HEK293 (cell line): ENCODE measurements around the gene PEAK3.

ENCODE experiments used
- BCL6B ChIP-seq: fragments of 450-650 bp; formaldehyde crosslinking; IDR thresholded peaks from 2 replicates; pipeline ENCODE4 v1.5.1; 2017; ENCODE audit warnings: missing biosample characterization, missing genetic modification characterization
- CTCF ChIP-seq: fragments of 450-650 bp; formaldehyde crosslinking; IDR thresholded peaks from 2 replicates; pipeline ENCODE4 v1.5.1; 2016; ENCODE audit warnings: missing biosample characterization, missing genetic modification characterization
- GLI4 ChIP-seq: fragments of 450-650 bp; formaldehyde crosslinking; IDR thresholded peaks from 2 replicates; pipeline ENCODE4 v1.5.1; 2016; ENCODE audit warnings: missing biosample characterization, missing genetic modification characterization
- KLF10 ChIP-seq: fragments of 450-650 bp; IDR thresholded peaks from 2 replicates; pipeline ENCODE4 v1.5.1; 2018; ENCODE audit warnings: missing biosample characterization, mild to moderate bottlenecking, missing genetic modification characterization
- KLF8 ChIP-seq: fragments of 450-650 bp; formaldehyde crosslinking; IDR thresholded peaks from 2 replicates; pipeline ENCODE4 v1.5.1; 2016; ENCODE audit warnings: missing biosample characterization, missing genetic modification characterization
- PRDM10 ChIP-seq: fragments of 450-650 bp; formaldehyde crosslinking; IDR thresholded peaks from 2 replicates; pipeline ENCODE4 v1.5.1; 2016; ENCODE audit warnings: missing biosample characterization, missing genetic modification characterization
- SP3 ChIP-seq: fragments of 450-650 bp; formaldehyde crosslinking; IDR thresholded peaks from 2 replicates; pipeline ENCODE4 v1.5.1; 2016; ENCODE audit warnings: missing biosample characterization, missing genetic modification characterization
- ZBTB8A ChIP-seq: fragments of 450-650 bp; formaldehyde crosslinking; IDR thresholded peaks from 2 replicates; pipeline ENCODE4 v1.5.1; 2016; ENCODE audit warnings: missing biosample characterization, missing genetic modification characterization
- ZNF10 ChIP-seq: fragments of 450-650 bp; formaldehyde crosslinking; IDR thresholded peaks from 2 replicates; pipeline ENCODE4 v1.5.1; 2017; ENCODE audit warnings: missing biosample characterization, missing genetic modification characterization
- ZNF132 ChIP-seq: fragments of 450-650 bp; formaldehyde crosslinking; IDR thresholded peaks from 2 replicates; pipeline ENCODE4 v1.5.1; 2017; ENCODE audit warnings: missing biosample characterization, missing genetic modification characterization, borderline replicate concordance
- ZNF18 ChIP-seq: fragments of 450-650 bp; formaldehyde crosslinking; IDR thresholded peaks from 2 replicates; pipeline ENCODE4 v1.5.1; 2016; ENCODE audit warnings: missing biosample characterization, missing genetic modification characterization
- ZNF223 ChIP-seq: fragments of 450-650 bp; formaldehyde crosslinking; IDR thresholded peaks from 2 replicates; pipeline ENCODE4 v1.5.1; 2016; ENCODE audit warnings: missing biosample characterization, missing genetic modification characterization
- ZNF239 ChIP-seq: fragments of 450-650 bp; formaldehyde crosslinking; IDR thresholded peaks from 2 replicates; pipeline ENCODE4 v1.5.1; 2016; ENCODE audit warnings: missing biosample characterization, missing genetic modification characterization
- ZNF26 ChIP-seq: fragments of 450-650 bp; formaldehyde crosslinking; IDR thresholded peaks from 2 replicates; pipeline ENCODE4 v1.5.1; 2016; ENCODE audit warnings: missing biosample characterization, missing genetic modification characterization
- ZNF280D ChIP-seq: fragments of 450-650 bp; formaldehyde crosslinking; IDR thresholded peaks from 2 replicates; pipeline ENCODE4 v1.5.1; 2016; ENCODE audit warnings: missing biosample characterization, missing genetic modification characterization
- ZNF473 ChIP-seq: fragments of 450-650 bp; formaldehyde crosslinking; IDR thresholded peaks from 2 replicates; pipeline ENCODE4 v1.5.1; 2017; ENCODE audit warnings: missing biosample characterization, missing genetic modification characterization
- ZNF488 ChIP-seq: fragments of 450-650 bp; formaldehyde crosslinking; IDR thresholded peaks from 2 replicates; pipeline ENCODE4 v1.5.1; 2016; ENCODE audit warnings: missing biosample characterization, missing genetic modification characterization
- ZNF530 ChIP-seq: fragments of 450-650 bp; formaldehyde crosslinking; IDR thresholded peaks from 2 replicates; pipeline ENCODE4 v1.5.1; 2016; ENCODE audit warnings: low read depth, missing biosample characterization, missing genetic modification characterization
- ZNF585B ChIP-seq: fragments of 450-650 bp; formaldehyde crosslinking; IDR thresholded peaks from 2 replicates; pipeline ENCODE4 v1.5.1; 2016; ENCODE audit warnings: missing biosample characterization, missing genetic modification characterization
- ZNF626 ChIP-seq: fragments of 450-650 bp; sonication (Bioruptor Pico); formaldehyde crosslinking; IDR thresholded peaks from 2 replicates; pipeline ENCODE4 v1.5.1; 2018; ENCODE audit warnings: missing biosample characterization, missing genetic modification characterization, inconsistent platforms
- ZNF658 ChIP-seq: fragments of 450-650 bp; formaldehyde crosslinking; IDR thresholded peaks from 2 replicates; pipeline ENCODE4; 2016; ENCODE audit warnings: missing biosample characterization, missing genetic modification characterization
- ZNF677 ChIP-seq: fragments of 450-650 bp; IDR thresholded peaks from 2 replicates; pipeline ENCODE4 v1.5.0; 2018; ENCODE audit warnings: missing biosample characterization, mild to moderate bottlenecking, missing genetic modification characterization, moderate library complexity
- ZNF76 ChIP-seq: fragments of 450-650 bp; formaldehyde crosslinking; IDR thresholded peaks from 2 replicates; pipeline ENCODE4; 2016; ENCODE audit warnings: low read depth, missing biosample characterization, missing genetic modification characterization, borderline replicate concordance
- ZNF792 ChIP-seq: fragments of 450-650 bp; formaldehyde crosslinking; IDR thresholded peaks from 2 replicates; pipeline ENCODE4 v1.5.1; 2016; ENCODE audit warnings: missing biosample characterization, missing genetic modification characterization
- ZNF843 ChIP-seq: fragments of 450-650 bp; formaldehyde crosslinking; IDR thresholded peaks from 2 replicates; pipeline ENCODE4 v1.5.1; 2016; ENCODE audit warnings: missing biosample characterization, missing genetic modification characterization

Gene PEAK3

GRCh38 chr19:2240881-2241760 is 40.9 kb downstream of the PEAK3 start (continued):
- TF ChIP-seq ZNF843 (tag by site-specific recombination) (no peak), ZNF658 (tag by site-specific recombination) (no peak), ZNF223 (tag by site-specific recombination) (no peak), KLF10 (tag by site-specific recombination) (no peak), ZNF132 (tag by site-specific recombination) (no peak), ZNF626 (no peak), CTCF (tag by site-specific recombination) (no peak), SP3 (tag by site-specific recombination) (no peak), ZBTB8A (no peak), BCL6B (tag by site-specific recombination) (no peak), KLF8 (tag by site-specific recombination) (no peak), ZNF530 (tag by site-specific recombination) (no peak), ZNF280D (tag by site-specific recombination) (no peak), ZNF239 (tag by site-specific recombination) (no peak), ZNF488 (tag by site-specific recombination) (no peak), ZNF473 (tag by site-specific recombination) (no peak), ZNF18 (no peak), PRDM10 (no peak), ZNF792 (no peak), ZNF585B (tag by site-specific recombination) (no peak), ZNF677 (tag by site-specific recombination) (no peak), GLI4 (no peak), ZNF76 (tag by site-specific recombination) (no peak), ZNF10 (no peak), ZNF26 (tag by site-specific recombination) (no peak)
